Measurements from ENCODE around the gene CLPX.
A peak's percentile ranks its signal among the peaks of the same experiment; 100 is the strongest.
"Not testable (repeated sequence)": the region's sequence is repeated elsewhere in the genome, so short reads cannot be mapped to it uniquely, and the experiment has no call there.

Gene CLPX

DNA sequence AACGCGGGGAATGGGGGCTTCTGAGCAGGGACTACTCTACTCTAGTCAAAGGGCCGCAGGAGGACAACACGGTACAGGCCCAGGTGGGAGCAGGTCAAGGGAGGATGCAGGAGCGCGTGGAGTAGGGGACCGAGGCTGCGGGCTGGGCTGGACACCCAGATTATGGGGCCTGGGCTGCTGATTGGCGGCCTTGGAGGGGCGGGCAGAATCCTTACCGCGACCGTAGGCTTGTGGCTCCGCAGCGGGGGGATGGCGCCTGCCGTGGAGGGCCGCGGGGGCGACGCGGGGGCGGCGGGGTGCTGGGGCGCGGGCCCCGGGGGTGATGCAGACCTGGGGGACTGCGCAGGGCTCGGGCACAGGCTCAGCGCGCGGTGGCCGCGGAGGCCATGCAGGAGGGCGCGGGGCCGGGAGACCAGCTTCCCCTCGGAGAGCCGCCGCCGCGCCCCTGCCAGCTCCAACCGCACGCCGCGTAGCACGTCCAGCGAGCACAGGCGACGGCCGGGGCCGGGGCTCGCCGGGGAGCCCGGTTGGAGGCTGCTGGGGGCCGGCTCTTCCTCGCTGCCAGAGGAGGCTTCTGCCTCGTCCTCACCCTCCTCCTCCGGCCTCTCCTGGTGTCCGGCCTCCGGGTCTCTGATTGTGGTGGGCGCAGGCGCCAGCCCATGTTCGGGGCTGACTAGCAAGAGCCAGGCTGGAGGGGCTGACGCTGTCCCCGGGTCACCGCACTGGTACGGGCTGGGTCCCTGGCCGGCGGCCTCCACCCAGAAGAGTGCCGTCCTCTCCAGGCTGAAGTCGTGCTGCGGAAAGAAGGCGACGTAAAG lies 83.0 kb downstream of the CLPX start:
- DNase-seq (ENCODE audit: low read depth): no peak

- DNase-seq (ENCODE audit: low read depth): peak; percentile 69
These were observed 83.7 kb downstream of the CLPX start for GRCh38 chr15:65101411-65101890.

DNA sequence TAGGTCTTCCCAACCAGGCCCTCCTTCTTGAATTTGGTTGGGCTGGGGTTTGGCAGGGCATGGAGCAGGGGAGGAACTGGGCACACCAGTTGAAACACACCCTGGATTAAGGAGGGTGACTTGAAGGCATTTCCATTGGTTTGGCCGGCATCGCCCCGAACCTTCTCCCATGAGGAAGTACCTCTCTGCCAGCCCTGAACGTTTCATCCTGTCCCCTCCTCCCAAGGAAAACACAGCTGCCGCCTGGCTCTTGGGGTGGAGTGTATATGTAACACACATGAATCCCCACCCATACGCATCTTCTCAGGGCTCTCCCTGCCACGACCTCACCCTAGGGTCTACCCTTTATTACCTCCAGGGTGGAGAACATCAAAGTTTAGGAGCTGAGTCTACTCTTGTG lies 84.7 kb downstream of the CLPX start:
- DNase-seq (ENCODE audit: low read depth): no peak

- not testable (repeated sequence) for DNase-seq (ENCODE audit: low read depth)
These were observed 85.3 kb downstream of the CLPX start for GRCh38 chr15:65099801-65100200.

- no peak for DNase-seq (ENCODE audit: low read depth)
These were observed 85.8 kb downstream of the CLPX start for GRCh38 chr15:65099336-65099735.

Measured in amniotic epithelial cell (primary cell).